GM19025 (cell line): ENCODE measurements around the gene STARD9.
"Not testable (repeated sequence)": the region's sequence is repeated elsewhere in the genome, so short reads cannot be mapped to it uniquely, and the experiment has no call there.

Experiments
- ATAC-seq: cut with Tn5 transposase; IDR thresholded peaks from one replicate; pipeline ENCODE4 v1.9.1; 2021; ENCODE audit warnings: mild to moderate bottlenecking, low read depth, moderate library complexity; ENCODE audit not compliant: unreplicated experiment

Gene STARD9

GRCh38 chr15:42621996-42622925 is 46.9 kb downstream of the STARD9 start:
- no peak for ATAC-seq

GRCh38 chr15:42623951-42624350 is 48.5 kb downstream of the STARD9 start:
- no peak for ATAC-seq

GRCh38 chr15:42627485-42627884 is 52.1 kb downstream of the STARD9 start:
- no peak for ATAC-seq

GRCh38 chr15:42628761-42629160 is 53.4 kb downstream of the STARD9 start:
- ATAC-seq: no peak

GRCh38 chr15:42632105-42632675 is 56.8 kb downstream of the STARD9 start:
- no peak for ATAC-seq

- no peak for ATAC-seq
Measured at GRCh38 chr15:42640109-42640508, 64.7 kb downstream of the STARD9 start.

GRCh38 chr15:42650208-42651066 is 75.0 kb downstream of the STARD9 start:
- no peak for ATAC-seq

- ATAC-seq: no peak
Measured at GRCh38 chr15:42665827-42666226, 90.4 kb downstream of the STARD9 start.

- ATAC-seq: no peak
Measured at GRCh38 chr15:42667855-42668254, 92.4 kb downstream of the STARD9 start.

- ATAC-seq: no peak
Measured at GRCh38 chr15:42670451-42670850, 95.0 kb downstream of the STARD9 start.

GRCh38 chr15:42672444-42672843 is 97.0 kb downstream of the STARD9 start:
- ATAC-seq: no peak

GRCh38 chr15:42674472-42674871 is 99.1 kb downstream of the STARD9 start:
- no peak for ATAC-seq

- no peak for ATAC-seq
Measured at GRCh38 chr15:42675021-42675420, 99.6 kb downstream of the STARD9 start.

- ATAC-seq: no peak
Measured at GRCh38 chr15:42679285-42680141, 104.1 kb downstream of the STARD9 start.

- ATAC-seq: not testable (repeated sequence)
Measured at GRCh38 chr15:42680142-42680482, 104.7 kb downstream of the STARD9 start.

GRCh38 chr15:42681119-42681518 is 105.7 kb downstream of the STARD9 start:
- ATAC-seq: no peak

- ATAC-seq: no peak
Measured at GRCh38 chr15:42686281-42686680, 110.9 kb downstream of the STARD9 start.

GRCh38 chr15:42687740-42688139 is 112.3 kb downstream of the STARD9 start:
- no peak for ATAC-seq

- no peak for ATAC-seq
Measured at GRCh38 chr15:42688301-42688700, 112.9 kb downstream of the STARD9 start.

GRCh38 chr15:42691308-42691707 is 115.9 kb downstream of the STARD9 start:
- ATAC-seq: no peak
